GM23338 (cell line): Measurements from ENCODE around the gene SLC39A8. TPM values are rescaled to one million over a fixed set of nuclear protein-coding genes. Genes with fewer than 3 reads are reported as not detected.

Source experiments
- ATAC-seq: fragments of 200-7000 bp; cut with Tn5 transposase; 3 replicates; pipeline ENCODE4 v1.9.1; 2020
- DNase-seq: peaks from one replicate; pipeline ENCODE4 v3.0.0-alpha.2; 2015; ENCODE audit warnings: low spot score
- H2AFZ ChIP-seq: fragments of 200-600 bp; sonication (generic); 2 replicates; pipeline ENCODE4 v1.8.0; 2016; ENCODE audit warnings: antibody characterized with exemption, mild to moderate bottlenecking, moderate library complexity
- H3F3A ChIP-seq: fragments of 200-600 bp; sonication (generic); replicated peaks from 2 replicates; pipeline ENCODE4 v1.8.0; 2017; ENCODE audit warnings: antibody characterized with exemption, mixed run types, low read depth
- H3K27ac ChIP-seq: fragments of 200-600 bp; sonication (generic); 2 replicates; pipeline ENCODE4 v1.6.1; 2016; ENCODE audit warnings: low read depth
- H3K27me3 ChIP-seq: fragments of 200-600 bp; sonication (generic); 2 replicates; pipeline ENCODE4 v1.8.0; 2016; ENCODE audit warnings: mild to moderate bottlenecking, mixed run types, moderate library complexity; ENCODE audit not compliant: insufficient read depth
- H3K36me3 ChIP-seq: fragments of 200-600 bp; sonication (generic); 2 replicates; pipeline ENCODE4 v1.8.0; 2016; ENCODE audit warnings: mild to moderate bottlenecking; ENCODE audit not compliant: insufficient read depth
- H3K4me1 ChIP-seq: fragments of 200-600 bp; sonication (generic); 2 replicates; pipeline ENCODE4 v1.8.0; 2016; ENCODE audit warnings: mild to moderate bottlenecking, moderate library complexity; ENCODE audit not compliant: insufficient read depth
- H3K4me2 ChIP-seq: fragments of 200-600 bp; sonication (generic); 2 replicates; pipeline ENCODE4 v1.7.1; 2017; ENCODE audit warnings: mixed run types
- H3K4me3 ChIP-seq: fragments of 200-600 bp; sonication (generic); 2 replicates; pipeline ENCODE4 v1.6.1; 2016; ENCODE audit warnings: mixed run types
- H3K79me2 ChIP-seq: fragments of 200-600 bp; sonication (generic); replicated peaks from 2 replicates; pipeline ENCODE4 v1.8.0; 2017; ENCODE audit warnings: mild to moderate bottlenecking; ENCODE audit not compliant: insufficient read depth
- H3K9me2 ChIP-seq: fragments of 200-600 bp; sonication (generic); 2 replicates; pipeline ENCODE4 v1.8.0; 2017; ENCODE audit not compliant: insufficient read depth
- H4K20me1 ChIP-seq: fragments of 200-600 bp; sonication (generic); replicated peaks from 2 replicates; pipeline ENCODE4 v1.8.0; 2017; ENCODE audit warnings: mild to moderate bottlenecking; ENCODE audit not compliant: insufficient read depth
- H3K27ac Mint-ChIP-seq: 2 replicates; pipeline ENCODE4 v1.8.0; 2020; ENCODE audit warnings: inconsistent platforms, mild to moderate bottlenecking, moderate library complexity, mixed read lengths
- H3K27me3 Mint-ChIP-seq: 3 replicates; pipeline ENCODE4 v1.8.0; 2022; ENCODE audit warnings: low read depth, mild to moderate bottlenecking, moderate library complexity, mixed read lengths, inconsistent platforms; ENCODE audit not compliant: insufficient read depth, poor library complexity
- H3K36me3 Mint-ChIP-seq: 3 replicates; pipeline ENCODE4 v1.8.0; 2021; ENCODE audit warnings: low read depth, mild to moderate bottlenecking, inconsistent platforms, moderate library complexity, mixed read lengths
- H3K4me1 Mint-ChIP-seq: 3 replicates; pipeline ENCODE4 v1.8.0; 2020; ENCODE audit warnings: mild to moderate bottlenecking, inconsistent platforms, mixed read lengths
- H3K4me3 Mint-ChIP-seq: 3 replicates; pipeline ENCODE4 v1.8.0; 2021; ENCODE audit warnings: moderate library complexity, mild to moderate bottlenecking, inconsistent platforms, mixed read lengths
- H3K9me3 Mint-ChIP-seq: 3 replicates; pipeline ENCODE4 v1.8.0; 2020; ENCODE audit warnings: moderate library complexity, mild to moderate bottlenecking, inconsistent platforms, mixed read lengths
- CREB1 ChIP-seq: fragments of 250-450 bp; sonication (Bioruptor Pico); IDR thresholded peaks from 2 replicates; pipeline ENCODE4 v1.5.0; 2020; ENCODE audit warnings: low read depth, mild to moderate bottlenecking, moderate library complexity
- EZH2 ChIP-seq: fragments of 200-600 bp; sonication (generic); IDR thresholded peaks from one replicate; pipeline ENCODE4 v1.8.0; 2017; ENCODE audit warnings: antibody characterized with exemption, mild to moderate bottlenecking, low read depth; ENCODE audit not compliant: unreplicated experiment
- EZH2phosphoT487 ChIP-seq: fragments of 200-600 bp; sonication (generic); IDR thresholded peaks from one replicate; pipeline ENCODE4 v1.8.1; 2018; ENCODE audit warnings: antibody characterized with exemption; ENCODE audit not compliant: unreplicated experiment
- JUNB ChIP-seq: IDR thresholded peaks from one replicate; pipeline ENCODE4 v1.6.1; 2016; ENCODE audit warnings: antibody characterized with exemption; ENCODE audit not compliant: unreplicated experiment
- NANOG ChIP-seq: IDR thresholded peaks from 2 replicates; pipeline ENCODE4 v1.6.1; 2016; ENCODE audit warnings: antibody characterized with exemption, borderline replicate concordance
- POLR2AphosphoS5 ChIP-seq: IDR thresholded peaks from 2 replicates; pipeline ENCODE4 v1.6.1; 2016; ENCODE audit warnings: antibody characterized with exemption, low read depth
- STAT1 ChIP-seq: IDR thresholded peaks from one replicate; pipeline ENCODE4 v1.6.1; 2016; ENCODE audit warnings: antibody characterized with exemption; ENCODE audit not compliant: unreplicated experiment
- ZNF114 ChIP-seq: fragments of 250-450 bp; sonication (Bioruptor Pico); IDR thresholded peaks from 2 replicates; pipeline ENCODE4 v1.5.0; 2020; ENCODE audit warnings: mild to moderate bottlenecking, moderate library complexity
- ZNF331 ChIP-seq: fragments of 250-450 bp; sonication (Bioruptor Pico); IDR thresholded peaks from 2 replicates; pipeline ENCODE4 v1.5.0; 2020; ENCODE audit warnings: low read depth, mild to moderate bottlenecking, moderate library complexity
- polyA plus RNA-seq: library from polyadenylated mRNA; unstranded; fragments of >200 nt; fragmentation: Nextera tagmentation; extraction: Ambion mirVana; gene quantifications from 2 replicates; pipeline ENCODE4 v1.2.1, GENCODE V29; 2016
- total RNA-seq: library from RNA; depleted of rRNA; stranded (reverse); fragments of >200 nt; shearing (Covaris generic); gene quantifications from 2 replicates; pipeline ENCODE4 v1.2.3, GENCODE V29; 2014
- TF ChIP-seq, protein P1 (sequence below): IDR thresholded peaks from 2 replicates; pipeline ENCODE4 v1.6.1; 2016; ENCODE audit warnings: antibody characterized with exemption
- TF ChIP-seq, protein P2 (sequence below), 2 experiments: fragments of 200-600 bp in 1 of 2; sonication (generic) in 1 of 2; conservative IDR thresholded peaks; 2 replicates each; pipeline versions ENCODE4 v1.5.1 to v1.6.1; 2016 to 2017; ENCODE audit warnings: antibody characterized with exemption in 2 of 2, low read depth in 2 of 2, mild to moderate bottlenecking in 2 of 2, moderate library complexity in 1 of 2
- TF ChIP-seq, protein P3 (sequence below): fragments of 250-450 bp; sonication (Bioruptor Pico); IDR thresholded peaks from 2 replicates; pipeline ENCODE4 v1.5.0; 2020; ENCODE audit warnings: mild to moderate bottlenecking, moderate library complexity

The SLC39A8 gene
- total and polyA plus RNA-seq, 2 experiments from 2014 or later = 20.1 to 42.5 TPM

DNA sequence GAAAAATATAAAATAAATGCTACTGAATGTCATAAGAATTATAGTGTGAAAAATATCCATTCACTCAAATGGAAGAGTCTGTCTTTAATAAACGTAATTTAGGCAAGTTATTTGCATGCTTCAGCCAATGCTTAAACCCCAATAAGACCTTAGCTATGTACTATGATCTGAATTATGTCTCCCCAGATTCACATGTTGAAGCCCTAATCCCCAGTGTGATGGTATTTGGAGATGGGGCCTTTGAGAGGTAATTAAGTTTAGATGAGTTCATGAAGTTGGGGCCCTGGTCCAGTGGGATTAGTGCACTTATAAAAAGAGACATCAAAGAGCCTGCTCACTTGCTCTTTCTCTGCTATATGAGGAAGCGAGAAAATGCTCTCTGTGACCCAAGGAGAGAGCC is 28.7 kb downstream of the SLC39A8 start:
- no peak for TF ChIP-seq JUNB
- TF ChIP-seq, protein P1, sequence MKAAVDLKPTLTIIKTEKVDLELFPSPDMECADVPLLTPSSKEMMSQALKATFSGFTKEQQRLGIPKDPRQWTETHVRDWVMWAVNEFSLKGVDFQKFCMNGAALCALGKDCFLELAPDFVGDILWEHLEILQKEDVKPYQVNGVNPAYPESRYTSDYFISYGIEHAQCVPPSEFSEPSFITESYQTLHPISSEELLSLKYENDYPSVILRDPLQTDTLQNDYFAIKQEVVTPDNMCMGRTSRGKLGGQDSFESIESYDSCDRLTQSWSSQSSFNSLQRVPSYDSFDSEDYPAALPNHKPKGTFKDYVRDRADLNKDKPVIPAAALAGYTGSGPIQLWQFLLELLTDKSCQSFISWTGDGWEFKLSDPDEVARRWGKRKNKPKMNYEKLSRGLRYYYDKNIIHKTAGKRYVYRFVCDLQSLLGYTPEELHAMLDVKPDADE = no peak
- Histone ChIP-seq H3K27ac (no peak overlapping the region), H3K4me1 (peaks cover 25% of the 10 kb centered on the region), H3K4me2 (no peak overlapping the region), H3K79me2 (no peaks in the 10 kb centered on the region), H2AFZ (no peak overlapping the region), H3K4me3 (no peak overlapping the region), H3K36me3 (no peaks in the 10 kb centered on the region), H3F3A (no peaks in the 10 kb centered on the region), H3K27me3 (no peaks in the 10 kb centered on the region), H3K9me2 (no peaks in the 10 kb centered on the region), H4K20me1 (no peaks in the 10 kb centered on the region)
- Mint-ChIP-seq H3K4me1 (peaks cover 34% of the 10 kb centered on the region), H3K27me3 (peaks cover 8% of the 10 kb centered on the region), H3K36me3 (peaks cover 5% of the 10 kb centered on the region; the same call in 1 of the 3 replicates), H3K4me3 (no peak overlapping the region), H3K27ac (no peak overlapping the region), H3K9me3 (no peaks in the 10 kb centered on the region)
- ATAC-seq (no peak), DNase-seq (no peak)

DNA sequence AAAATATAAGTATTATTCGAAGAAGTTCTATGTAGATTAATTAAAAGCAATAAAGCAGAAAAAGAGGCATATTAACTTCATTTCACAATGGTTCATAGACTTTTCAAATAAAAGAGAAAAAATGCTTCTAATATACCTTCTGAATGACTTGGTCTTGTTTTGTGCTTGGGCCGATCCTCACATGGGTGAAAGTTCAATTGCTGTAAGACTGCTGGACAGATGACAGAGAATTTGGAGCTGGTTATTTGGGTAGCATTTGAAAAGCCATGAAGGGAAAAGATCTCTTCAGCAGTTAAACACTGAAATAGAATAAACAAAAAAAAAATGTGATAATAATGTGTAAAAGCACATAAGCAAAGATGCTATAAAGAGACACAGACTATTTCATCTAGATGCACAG is 29.8 kb downstream of the SLC39A8 start:
- H3K36me3 Mint-ChIP-seq = peaks cover 5% of the 10 kb centered on the region; the same call in 1 of the 3 replicates
- no peak overlapping the region for H3K4me3 Mint-ChIP-seq
- no peak overlapping the region for H3K27ac ChIP-seq
- no peaks in the 10 kb centered on the region for H3K9me3 Mint-ChIP-seq
- no peak overlapping the region for H2AFZ ChIP-seq
- no peaks in the 10 kb centered on the region for H3K36me3 ChIP-seq
- H3F3A ChIP-seq = no peaks in the 10 kb centered on the region
- H3K27me3 Mint-ChIP-seq = peaks cover 4% of the 10 kb centered on the region
- no peak overlapping the region for H3K4me2 ChIP-seq
- H3K4me3 ChIP-seq = no peak overlapping the region
- H3K79me2 ChIP-seq = no peaks in the 10 kb centered on the region
- no peak for TF ChIP-seq CREB1 (CRISPR knock-in tag)
- TF ChIP-seq POLR2AphosphoS5 = no peak
- no peak for TF ChIP-seq ZNF331 (CRISPR knock-in tag)
- no peak for TF ChIP-seq STAT1
- TF ChIP-seq, protein P2, sequence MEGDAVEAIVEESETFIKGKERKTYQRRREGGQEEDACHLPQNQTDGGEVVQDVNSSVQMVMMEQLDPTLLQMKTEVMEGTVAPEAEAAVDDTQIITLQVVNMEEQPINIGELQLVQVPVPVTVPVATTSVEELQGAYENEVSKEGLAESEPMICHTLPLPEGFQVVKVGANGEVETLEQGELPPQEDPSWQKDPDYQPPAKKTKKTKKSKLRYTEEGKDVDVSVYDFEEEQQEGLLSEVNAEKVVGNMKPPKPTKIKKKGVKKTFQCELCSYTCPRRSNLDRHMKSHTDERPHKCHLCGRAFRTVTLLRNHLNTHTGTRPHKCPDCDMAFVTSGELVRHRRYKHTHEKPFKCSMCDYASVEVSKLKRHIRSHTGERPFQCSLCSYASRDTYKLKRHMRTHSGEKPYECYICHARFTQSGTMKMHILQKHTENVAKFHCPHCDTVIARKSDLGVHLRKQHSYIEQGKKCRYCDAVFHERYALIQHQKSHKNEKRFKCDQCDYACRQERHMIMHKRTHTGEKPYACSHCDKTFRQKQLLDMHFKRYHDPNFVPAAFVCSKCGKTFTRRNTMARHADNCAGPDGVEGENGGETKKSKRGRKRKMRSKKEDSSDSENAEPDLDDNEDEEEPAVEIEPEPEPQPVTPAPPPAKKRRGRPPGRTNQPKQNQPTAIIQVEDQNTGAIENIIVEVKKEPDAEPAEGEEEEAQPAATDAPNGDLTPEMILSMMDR (conservative IDR thresholded peaks at IDR 0.05; ENCODE audit: low read depth in 2 of 2) = no peak
- TF ChIP-seq, protein P3, sequence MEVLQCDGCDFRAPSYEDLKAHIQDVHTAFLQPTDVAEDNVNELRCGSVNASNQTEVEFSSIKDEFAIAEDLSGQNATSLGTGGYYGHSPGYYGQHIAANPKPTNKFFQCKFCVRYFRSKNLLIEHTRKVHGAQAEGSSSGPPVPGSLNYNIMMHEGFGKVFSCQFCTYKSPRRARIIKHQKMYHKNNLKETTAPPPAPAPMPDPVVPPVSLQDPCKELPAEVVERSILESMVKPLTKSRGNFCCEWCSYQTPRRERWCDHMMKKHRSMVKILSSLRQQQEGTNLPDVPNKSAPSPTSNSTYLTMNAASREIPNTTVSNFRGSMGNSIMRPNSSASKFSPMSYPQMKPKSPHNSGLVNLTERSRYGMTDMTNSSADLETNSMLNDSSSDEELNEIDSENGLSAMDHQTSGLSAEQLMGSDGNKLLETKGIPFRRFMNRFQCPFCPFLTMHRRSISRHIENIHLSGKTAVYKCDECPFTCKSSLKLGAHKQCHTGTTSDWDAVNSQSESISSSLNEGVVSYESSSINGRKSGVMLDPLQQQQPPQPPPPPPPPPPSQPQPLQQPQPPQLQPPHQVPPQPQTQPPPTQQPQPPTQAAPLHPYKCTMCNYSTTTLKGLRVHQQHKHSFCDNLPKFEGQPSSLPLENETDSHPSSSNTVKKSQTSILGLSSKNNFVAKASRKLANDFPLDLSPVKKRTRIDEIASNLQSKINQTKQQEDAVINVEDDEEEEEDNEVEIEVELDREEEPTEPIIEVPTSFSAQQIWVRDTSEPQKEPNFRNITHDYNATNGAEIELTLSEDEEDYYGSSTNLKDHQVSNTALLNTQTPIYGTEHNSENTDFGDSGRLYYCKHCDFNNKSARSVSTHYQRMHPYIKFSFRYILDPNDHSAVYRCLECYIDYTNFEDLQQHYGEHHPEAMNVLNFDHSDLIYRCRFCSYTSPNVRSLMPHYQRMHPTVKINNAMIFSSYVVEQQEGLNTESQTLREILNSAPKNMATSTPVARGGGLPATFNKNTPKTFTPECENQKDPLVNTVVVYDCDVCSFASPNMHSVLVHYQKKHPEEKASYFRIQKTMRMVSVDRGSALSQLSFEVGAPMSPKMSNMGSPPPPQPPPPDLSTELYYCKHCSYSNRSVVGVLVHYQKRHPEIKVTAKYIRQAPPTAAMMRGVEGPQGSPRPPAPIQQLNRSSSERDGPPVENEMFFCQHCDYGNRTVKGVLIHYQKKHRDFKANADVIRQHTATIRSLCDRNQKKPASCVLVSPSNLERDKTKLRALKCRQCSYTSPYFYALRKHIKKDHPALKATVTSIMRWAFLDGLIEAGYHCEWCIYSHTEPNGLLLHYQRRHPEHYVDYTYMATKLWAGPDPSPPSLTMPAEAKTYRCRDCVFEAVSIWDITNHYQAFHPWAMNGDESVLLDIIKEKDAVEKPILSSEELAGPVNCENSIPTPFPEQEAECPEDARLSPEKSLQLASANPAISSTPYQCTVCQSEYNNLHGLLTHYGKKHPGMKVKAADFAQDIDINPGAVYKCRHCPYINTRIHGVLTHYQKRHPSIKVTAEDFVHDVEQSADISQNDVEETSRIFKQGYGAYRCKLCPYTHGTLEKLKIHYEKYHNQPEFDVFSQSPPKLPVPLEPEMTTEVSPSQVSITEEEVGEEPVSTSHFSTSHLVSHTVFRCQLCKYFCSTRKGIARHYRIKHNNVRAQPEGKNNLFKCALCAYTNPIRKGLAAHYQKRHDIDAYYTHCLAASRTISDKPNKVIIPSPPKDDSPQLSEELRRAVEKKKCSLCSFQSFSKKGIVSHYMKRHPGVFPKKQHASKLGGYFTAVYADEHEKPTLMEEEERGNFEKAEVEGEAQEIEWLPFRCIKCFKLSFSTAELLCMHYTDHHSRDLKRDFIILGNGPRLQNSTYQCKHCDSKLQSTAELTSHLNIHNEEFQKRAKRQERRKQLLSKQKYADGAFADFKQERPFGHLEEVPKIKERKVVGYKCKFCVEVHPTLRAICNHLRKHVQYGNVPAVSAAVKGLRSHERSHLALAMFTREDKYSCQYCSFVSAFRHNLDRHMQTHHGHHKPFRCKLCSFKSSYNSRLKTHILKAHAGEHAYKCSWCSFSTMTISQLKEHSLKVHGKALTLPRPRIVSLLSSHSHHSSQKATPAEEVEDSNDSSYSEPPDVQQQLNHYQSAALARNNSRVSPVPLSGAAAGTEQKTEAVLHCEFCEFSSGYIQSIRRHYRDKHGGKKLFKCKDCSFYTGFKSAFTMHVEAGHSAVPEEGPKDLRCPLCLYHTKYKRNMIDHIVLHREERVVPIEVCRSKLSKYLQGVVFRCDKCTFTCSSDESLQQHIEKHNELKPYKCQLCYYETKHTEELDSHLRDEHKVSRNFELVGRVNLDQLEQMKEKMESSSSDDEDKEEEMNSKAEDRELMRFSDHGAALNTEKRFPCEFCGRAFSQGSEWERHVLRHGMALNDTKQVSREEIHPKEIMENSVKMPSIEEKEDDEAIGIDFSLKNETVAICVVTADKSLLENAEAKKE = no peak
- no peak for TF ChIP-seq EZH2phosphoT487
- TF ChIP-seq, protein P1 = no peak
- no peak for TF ChIP-seq EZH2
- no peak for TF ChIP-seq ZNF114 (CRISPR knock-in tag)
- TF ChIP-seq NANOG = no peak
- ATAC-seq (no peak), DNase-seq (no peak)
- 0 out of 2 replicates have a peak overlapping the region, but pooled peaks have one; percentile 21 for H3K27ac Mint-ChIP-seq
- peaks cover 16% of the 10 kb centered on the region for H3K4me1 ChIP-seq
- no peaks in the 10 kb centered on the region for H3K9me2 ChIP-seq
- H4K20me1 ChIP-seq = no peaks in the 10 kb centered on the region
- H3K4me1 Mint-ChIP-seq = peaks cover 25% of the 10 kb centered on the region; the same call in 2 of the 3 replicates
- no peaks in the 10 kb centered on the region for H3K27me3 ChIP-seq
